GM12878 (cell line): ENCODE data around the gene SARDH. TPM values are rescaled to one million over a fixed set of nuclear protein-coding genes. Genes with fewer than 3 reads are reported as not detected.

Experiments
- ATAC-seq: fragments of 200-7000 bp; cut with Tn5 transposase; 3 replicates; pipeline ENCODE4 v1.9.1; 2020; ENCODE audit warnings: mild to moderate bottlenecking, moderate library complexity
- BruUV-seq: library from RNA; stranded (reverse); fragments of 400-500 nt; replicated peaks from 2 replicates; lab custom pipeline; 2021; lab: Mats Ljungman, UMichigan
- CTCF ChIA-PET: fragments of 300-600 bp; sonication (Branson Sonifier 250); formaldehyde crosslinking; extraction: SDS; loops from one replicate; lab custom pipeline; 2021; ENCODE audit warnings: inconsistent platforms; lab: Yijun Ruan, JAX
- POLR2A ChIA-PET: fragments of 350-600 bp; formaldehyde crosslinking; extraction: SDS; loops from one replicate; lab custom pipeline; 2021; ENCODE audit warnings: inconsistent platforms; lab: Charles Lee
- RAD21 ChIA-PET: fragments of 300-600 bp; sonication (Branson Sonifier 250); formaldehyde crosslinking; loops from one replicate; lab custom pipeline; 2023; ENCODE audit warnings: antibody characterized with exemption; ENCODE audit not compliant: unreplicated experiment; lab: Charles Lee
- SMC1A ChIA-PET: fragments of 300-600 bp; sonication (Branson Sonifier 250); formaldehyde crosslinking; loops from one replicate; lab custom pipeline; 2023; ENCODE audit not compliant: unreplicated experiment, uncharacterized antibody; lab: Charles Lee
- DNase-seq: peaks from one replicate; pipeline ENCODE4 v3.0.0-alpha.2; 2011; ENCODE audit warnings: low read depth, low spot score
- FAIRE-seq: peaks from 3 replicates; lab custom pipeline; 2011; peaks lifted over from hg19 to GRCh38; lab: Jason Lieb, UNC
- H2AFZ ChIP-seq: 2 replicates; pipeline ENCODE4 v1.6.0; 2011; ENCODE audit warnings: low read depth, low read length, control low read depth; ENCODE audit not compliant: control insufficient read depth
- H3K27ac ChIP-seq: 2 replicates; pipeline ENCODE4 v1.5.1; 2011; ENCODE audit warnings: control low read depth; ENCODE audit not compliant: control insufficient read depth, insufficient read depth
- H3K27me3 ChIP-seq, 2 experiments: replicated peaks in 1 of 2; 2 replicates each; pipeline versions ENCODE4 v1.6.0 to v1.6.1; 2011; ENCODE audit warnings: low read length in 1 of 2; ENCODE audit not compliant: control insufficient read depth in 2 of 2, insufficient read depth in 2 of 2
- H3K36me3 ChIP-seq, 2 experiments: 2 replicates each; pipeline ENCODE4 v1.5.1; 2011; ENCODE audit warnings: low read length in 1 of 2; ENCODE audit not compliant: control insufficient read depth in 2 of 2, insufficient read depth in 2 of 2
- H3K4me1 ChIP-seq: 2 replicates; pipeline ENCODE4 v1.6.1; 2011; ENCODE audit warnings: mild to moderate bottlenecking, low read length, moderate library complexity, mixed read lengths; ENCODE audit not compliant: control insufficient read depth, insufficient read depth
- H3K4me2 ChIP-seq: 2 replicates; pipeline ENCODE4 v1.6.0; 2011; ENCODE audit warnings: control low read depth; ENCODE audit not compliant: control insufficient read depth, insufficient read depth
- H3K4me3 ChIP-seq: fragments of 200-600 bp; sonication (generic); 2 replicates; pipeline ENCODE4 v1.5.1; 2016
- H3K79me2 ChIP-seq: 2 replicates; pipeline ENCODE4 v1.6.0; 2011; ENCODE audit warnings: low read length; ENCODE audit not compliant: control insufficient read depth, insufficient read depth
- H3K9ac ChIP-seq: 2 replicates; pipeline ENCODE4 v1.8.0; 2011; ENCODE audit warnings: low read length, control low read depth, mixed read lengths; ENCODE audit not compliant: control insufficient read depth, insufficient read depth
- H3K9me3 ChIP-seq: replicated peaks from 3 replicates; pipeline ENCODE4 v1.5.1; 2011; ENCODE audit warnings: mild to moderate bottlenecking, low read length; ENCODE audit not compliant: control insufficient read depth, insufficient read depth
- H4K20me1 ChIP-seq: 2 replicates; pipeline ENCODE4 v1.6.0; 2011; ENCODE audit not compliant: control insufficient read depth, insufficient read depth
- BACH1 ChIP-seq: fragments of 450-650 bp; IDR thresholded peaks from 2 replicates; pipeline ENCODE4 v1.6.1; 2017; ENCODE audit warnings: mild to moderate bottlenecking, borderline replicate concordance
- BCL3 ChIP-seq: IDR thresholded peaks from 2 replicates; pipeline ENCODE4 v1.6.1; 2011; ENCODE audit warnings: borderline replicate concordance, low read depth, mild to moderate bottlenecking, moderate library complexity, low read length; ENCODE audit not compliant: insufficient read depth, poor library complexity, severe bottlenecking
- CHD4 ChIP-seq: fragments of 200-600 bp; sonication (generic); IDR thresholded peaks from 2 replicates; pipeline ENCODE4 v1.6.1; 2016; ENCODE audit warnings: mild to moderate bottlenecking
- HDAC6 ChIP-seq: fragments of 200-600 bp; sonication (generic); IDR thresholded peaks from one replicate; pipeline ENCODE4 v1.8.0; 2017; ENCODE audit warnings: antibody characterized with exemption; ENCODE audit not compliant: unreplicated experiment
- IKZF2 ChIP-seq, 2 experiments: fragments of 450-650 bp; IDR thresholded peaks; 2 replicates each; pipeline ENCODE4 v1.6.1; 2017; ENCODE audit warnings: mild to moderate bottlenecking in 2 of 2, moderate library complexity in 2 of 2
- MXI1 ChIP-seq: fragments of 150-350 bp; IDR thresholded peaks from 2 replicates; pipeline ENCODE4 v1.6.1; 2011; ENCODE audit warnings: low read depth, mild to moderate bottlenecking, inconsistent platforms, low read length, improper control_type of control experiment
- NR2F1 ChIP-seq: fragments of 450-650 bp; conservative IDR thresholded peaks from 2 replicates; pipeline ENCODE4 v1.6.1; 2017; ENCODE audit warnings: mild to moderate bottlenecking
- PAX8 ChIP-seq: fragments of 450-650 bp; IDR thresholded peaks from 2 replicates; pipeline ENCODE4 v1.6.1; 2017; ENCODE audit warnings: mild to moderate bottlenecking, moderate library complexity
- PML ChIP-seq: IDR thresholded peaks from 2 replicates; pipeline ENCODE4 v1.6.1; 2012; ENCODE audit warnings: low read length, inconsistent platforms
- RAD51 ChIP-seq: fragments of 450-650 bp; IDR thresholded peaks from 2 replicates; pipeline ENCODE4 v1.6.1; 2016; ENCODE audit warnings: moderate library complexity, mild to moderate bottlenecking, inconsistent platforms
- RBBP5 ChIP-seq: fragments of 200-600 bp; sonication (generic); conservative IDR thresholded peaks from 2 replicates; pipeline ENCODE4 v1.6.1; 2016
- SMAD5 ChIP-seq: IDR thresholded peaks from 2 replicates; pipeline ENCODE4 v1.6.1; 2016; ENCODE audit warnings: antibody characterized with exemption, low read depth
- TBL1XR1 ChIP-seq: IDR thresholded peaks from 2 replicates; pipeline ENCODE4 v1.6.1; 2012; ENCODE audit warnings: low read depth, low read length, improper control_type of control experiment
- TCF12 ChIP-seq: IDR thresholded peaks from 2 replicates; pipeline ENCODE4 v1.6.1; 2011; ENCODE audit warnings: low read depth, mild to moderate bottlenecking, low read length
- ZNF687 ChIP-seq: fragments of 450-650 bp; IDR thresholded peaks from 2 replicates; pipeline ENCODE4 v1.6.1; 2017; ENCODE audit warnings: mild to moderate bottlenecking, moderate library complexity
- WGBS: methylation state at CpG from one replicate; pipeline ENCODE4 v1.1.6; 2016; ENCODE audit warnings: low lambda C conversion rate; ENCODE audit not compliant: insufficient replicate concordance, insufficient coverage; ENCODE audit errors: missing lambda C conversion rate; 5-methylcytosine and 5-hydroxymethylcytosine counted together
- in situ Hi-C: fragments of 300-500 bp; cut with MboI; formaldehyde crosslinking; loops from 9 replicates; pipeline ENCODE4 v1.14.3; 2018; ENCODE audit warnings: mixed read lengths
- intact Hi-C: fragments of 100-400 bp; cut with micrococcal nuclease; formaldehyde crosslinking; loops from one replicate; pipeline ENCODE4 v1.14.2; 2022; ENCODE audit not compliant: unreplicated experiment
- polyA plus RNA-seq, 11 experiments: library from polyadenylated mRNA; depleted of rRNA in 4 of 11; unstranded in 6 of 11; stranded (reverse) in 5 of 11; fragments of >200 nt; fragmentation: Nextera tagmentation in 4 of 11; fragmentation: Illumina TruSeq in 1 of 11; extraction: Ambion mirVana in 4 of 11; extraction: Trizol in 1 of 11; gene quantifications; 1 replicate in 1 of 11; 2 replicates in 10 of 11; pipeline versions ENCODE4 v1.2.1 to v1.2.3, GENCODE V29; 2011 to 2016; ENCODE audit warnings: inconsistent platforms in 2 of 11, missing spikeins in 2 of 11, low read depth in 1 of 11
- total RNA-seq, 4 experiments: library from RNA; depleted of rRNA in 3 of 4; stranded (reverse); fragments of >200 nt in 3 of 4; fragmentation: Illumina TruSeq in 1 of 4; extraction: Trizol in 1 of 4; gene quantifications; 2 replicates each; pipeline versions ENCODE4 v1.2.1 to v1.2.3, GENCODE V29; 2013 to 2021
- TF ChIP-seq, protein P1 (sequence below): fragments of 450-650 bp; IDR thresholded peaks from 2 replicates; pipeline ENCODE4 v1.6.1; 2016; ENCODE audit warnings: mild to moderate bottlenecking
- TF ChIP-seq, protein P2 (sequence below): fragments of 450-650 bp; formaldehyde crosslinking; IDR thresholded peaks from 2 replicates; pipeline ENCODE4 v1.4.0; 2022; ENCODE audit warnings: mild to moderate bottlenecking, moderate library complexity

The SARDH gene
- total and polyA plus RNA-seq, 10 of the 15 experiments (the other 5 are each of a cell fraction or from before 2014, with no cell fraction given), result 0.03 to 0.15 (median 0.10) TPM; not detected in 6

DNA sequence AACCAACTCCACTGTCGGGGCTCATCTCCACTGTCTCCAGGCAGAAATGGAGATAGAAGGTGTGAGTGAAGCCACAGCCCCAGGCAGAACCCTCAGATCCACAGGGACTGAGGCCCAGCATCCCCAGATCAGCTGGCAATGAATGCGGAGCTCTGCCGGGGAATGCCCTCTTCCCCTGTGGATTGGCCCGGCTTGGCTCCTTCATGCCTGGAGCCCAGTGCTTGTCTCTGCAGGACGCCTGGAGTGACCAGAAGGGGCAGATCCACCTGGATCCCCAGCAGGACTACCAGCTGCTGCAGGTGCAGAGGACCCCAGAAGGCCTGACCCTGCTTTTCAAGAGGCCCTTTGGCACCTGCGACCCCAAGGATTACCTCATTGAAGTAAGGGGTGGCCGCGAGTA lies 98.5 kb downstream of the SARDH start:
- Histone ChIP-seq H3K9me3 (no peaks in the 10 kb centered on the region), H3K27me3 (peaks cover 0 to 5% of the 10 kb centered on the region in 2 experiments; a peak in 3 of 4 replicates), H3K79me2 (no peaks in the 10 kb centered on the region), H3K4me2 (no peak overlapping the region), H3K27ac (no peak overlapping the region), H2AFZ (no peak overlapping the region), H4K20me1 (no peaks in the 10 kb centered on the region), H3K4me3 (no peak overlapping the region), H3K9ac (no peak overlapping the region), H3K4me1 (no peaks in the 10 kb centered on the region), H3K36me3 (no peaks in the 10 kb centered on the region)
- BruUV-seq, result no TSS peak
- DNase-seq (no peak), FAIRE-seq (no peak), ATAC-seq (no peak)
- in situ Hi-C loops, result no loop called here
- POLR2A ChIA-PET, result interaction anchor here (0.6 kb wide), 1 partner anchor 90 kb away, joined by 3 read pairs; no protein-coding TSS in a partner anchor
- 38% methylated on average over 8 of the region's 8 CpGs for WGBS
- intact Hi-C loops, result no loop called here
- SMC1A ChIA-PET, result no interaction called here
- RAD21 ChIA-PET, result no interaction called here
- CTCF ChIA-PET, result no interaction called here
- TF ChIP-seq HDAC6, result no peak
- TF ChIP-seq TCF12, result no peak
- TF ChIP-seq, protein P1, sequence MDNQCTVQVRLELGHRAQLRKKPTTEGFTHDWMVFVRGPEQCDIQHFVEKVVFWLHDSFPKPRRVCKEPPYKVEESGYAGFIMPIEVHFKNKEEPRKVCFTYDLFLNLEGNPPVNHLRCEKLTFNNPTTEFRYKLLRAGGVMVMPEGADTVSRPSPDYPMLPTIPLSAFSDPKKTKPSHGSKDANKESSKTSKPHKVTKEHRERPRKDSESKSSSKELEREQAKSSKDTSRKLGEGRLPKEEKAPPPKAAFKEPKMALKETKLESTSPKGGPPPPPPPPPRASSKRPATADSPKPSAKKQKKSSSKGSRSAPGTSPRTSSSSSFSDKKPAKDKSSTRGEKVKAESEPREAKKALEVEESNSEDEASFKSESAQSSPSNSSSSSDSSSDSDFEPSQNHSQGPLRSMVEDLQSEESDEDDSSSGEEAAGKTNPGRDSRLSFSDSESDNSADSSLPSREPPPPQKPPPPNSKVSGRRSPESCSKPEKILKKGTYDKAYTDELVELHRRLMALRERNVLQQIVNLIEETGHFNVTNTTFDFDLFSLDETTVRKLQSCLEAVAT, result no peak
- no peak for TF ChIP-seq RBBP5
- no peak for TF ChIP-seq TBL1XR1
- TF ChIP-seq MXI1, result no peak
- no peak for TF ChIP-seq BCL3
- TF ChIP-seq, protein P2, sequence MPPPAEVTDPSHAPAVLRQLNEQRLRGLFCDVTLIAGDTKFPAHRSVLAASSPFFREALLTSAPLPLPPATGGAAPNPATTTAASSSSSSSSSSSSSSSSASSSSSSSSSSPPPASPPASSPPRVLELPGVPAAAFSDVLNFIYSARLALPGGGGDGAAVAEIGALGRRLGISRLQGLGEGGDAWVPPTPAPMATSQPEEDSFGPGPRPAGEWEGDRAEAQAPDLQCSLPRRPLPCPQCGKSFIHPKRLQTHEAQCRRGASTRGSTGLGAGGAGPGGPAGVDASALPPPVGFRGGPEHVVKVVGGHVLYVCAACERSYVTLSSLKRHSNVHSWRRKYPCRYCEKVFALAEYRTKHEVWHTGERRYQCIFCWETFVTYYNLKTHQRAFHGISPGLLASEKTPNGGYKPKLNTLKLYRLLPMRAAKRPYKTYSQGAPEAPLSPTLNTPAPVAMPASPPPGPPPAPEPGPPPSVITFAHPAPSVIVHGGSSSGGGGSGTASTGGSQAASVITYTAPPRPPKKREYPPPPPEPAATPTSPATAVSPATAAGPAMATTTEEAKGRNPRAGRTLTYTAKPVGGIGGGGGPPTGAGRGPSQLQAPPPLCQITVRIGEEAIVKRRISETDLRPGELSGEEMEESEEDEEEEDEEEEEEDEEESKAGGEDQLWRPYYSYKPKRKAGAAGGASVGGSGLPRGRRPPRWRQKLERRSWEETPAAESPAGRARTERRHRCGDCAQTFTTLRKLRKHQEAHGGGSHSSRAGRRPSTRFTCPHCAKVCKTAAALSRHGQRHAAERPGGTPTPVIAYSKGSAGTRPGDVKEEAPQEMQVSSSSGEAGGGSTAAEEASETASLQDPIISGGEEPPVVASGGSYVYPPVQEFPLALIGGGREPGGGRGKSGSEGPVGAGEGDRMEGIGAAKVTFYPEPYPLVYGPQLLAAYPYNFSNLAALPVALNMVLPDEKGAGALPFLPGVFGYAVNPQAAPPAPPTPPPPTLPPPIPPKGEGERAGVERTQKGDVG, result no peak
- no peak for TF ChIP-seq ZNF687
- no peak for TF ChIP-seq BACH1
- TF ChIP-seq NR2F1, result no peak
- TF ChIP-seq SMAD5, result no peak
- no peak for TF ChIP-seq IKZF2 (IDR thresholded peaks at IDR 0.05)
- TF ChIP-seq RAD51, result no peak
- TF ChIP-seq CHD4, result no peak
- no peak for TF ChIP-seq PML
- TF ChIP-seq PAX8, result no peak
